Activated naive CD4-positive, alpha-beta T cell treated with anti-CD3 and anti-CD28 coated beads, Interleukin-2, amount 10 ng/mL, durations not matched to agents 7 days and 5 days (primary cell): ENCODE results near the gene CFAP410.
A peak's percentile ranks its signal among the peaks of the same experiment; 100 is the strongest.

ENCODE experiments used
- CTCF ChIA-PET: fragments of 350-600 bp; sonication (Branson Sonifier 250); formaldehyde crosslinking; loops from one replicate; lab custom pipeline; 2021; ENCODE audit warnings: antibody characterized with exemption; lab: Charles Lee
- DNase-seq: peaks from one replicate; pipeline ENCODE4 v3.0.0-alpha.2; 2020
- H3K27ac Mint-ChIP-seq: one replicate; pipeline ENCODE4 v1.8.0; 2021; ENCODE audit warnings: mild to moderate bottlenecking, moderate library complexity, mixed read lengths
- H3K27me3 Mint-ChIP-seq: one replicate; pipeline ENCODE4 v1.8.0; 2021; ENCODE audit warnings: mild to moderate bottlenecking, mixed read lengths
- H3K36me3 Mint-ChIP-seq: one replicate; pipeline ENCODE4 v1.8.0; 2021; ENCODE audit warnings: mixed read lengths
- H3K4me1 Mint-ChIP-seq: one replicate; pipeline ENCODE4 v1.8.0; 2021; ENCODE audit warnings: mixed read lengths
- H3K4me3 Mint-ChIP-seq: one replicate; pipeline ENCODE4 v1.8.0; 2021; ENCODE audit warnings: mild to moderate bottlenecking, moderate library complexity, mixed read lengths
- H3K9me3 Mint-ChIP-seq: one replicate; pipeline ENCODE4 v1.8.0; 2021; ENCODE audit warnings: mixed read lengths

The CFAP410 gene

DNA sequence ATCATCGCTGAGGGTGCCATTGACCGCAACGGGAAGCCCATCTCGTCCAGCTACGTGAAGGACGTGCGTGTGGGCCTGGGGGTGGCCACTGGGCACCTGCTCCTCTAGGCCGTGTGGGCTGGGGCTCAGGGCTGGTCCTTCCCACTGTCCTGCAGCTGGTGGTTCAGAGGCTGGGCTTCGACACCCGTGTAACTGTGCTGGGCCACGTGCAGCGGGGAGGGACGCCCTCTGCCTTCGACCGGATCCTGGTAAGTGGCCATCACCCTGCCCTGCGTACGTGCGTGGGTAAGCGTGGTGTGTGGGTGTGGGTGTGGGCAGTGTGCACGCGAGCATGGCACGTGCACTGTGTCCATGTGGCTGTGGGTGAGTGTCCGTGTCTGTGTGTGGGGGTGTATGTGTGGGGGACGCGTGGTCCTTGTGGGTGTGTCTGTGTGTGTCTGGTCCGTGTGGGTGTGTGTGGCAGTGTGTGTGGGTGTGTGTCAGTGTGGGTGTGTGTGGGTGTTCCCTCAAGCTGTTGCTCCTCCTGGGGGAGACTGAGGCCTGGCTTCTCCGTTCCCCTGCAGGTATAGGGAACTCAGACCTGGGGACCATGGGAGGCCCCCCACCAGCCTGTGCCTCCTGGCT is 22.8 kb downstream of the CFAP410 start:
- Mint-ChIP-seq H3K4me3 (no peak overlapping the region), H3K9me3 (no peaks in the 10 kb centered on the region), H3K27me3 (no peaks in the 10 kb centered on the region), H3K36me3 (peaks cover 19% of the 10 kb centered on the region), H3K4me1 (no peaks in the 10 kb centered on the region), H3K27ac (no peak overlapping the region)
- no peak for DNase-seq
- CTCF ChIA-PET = no interaction called here

DNA sequence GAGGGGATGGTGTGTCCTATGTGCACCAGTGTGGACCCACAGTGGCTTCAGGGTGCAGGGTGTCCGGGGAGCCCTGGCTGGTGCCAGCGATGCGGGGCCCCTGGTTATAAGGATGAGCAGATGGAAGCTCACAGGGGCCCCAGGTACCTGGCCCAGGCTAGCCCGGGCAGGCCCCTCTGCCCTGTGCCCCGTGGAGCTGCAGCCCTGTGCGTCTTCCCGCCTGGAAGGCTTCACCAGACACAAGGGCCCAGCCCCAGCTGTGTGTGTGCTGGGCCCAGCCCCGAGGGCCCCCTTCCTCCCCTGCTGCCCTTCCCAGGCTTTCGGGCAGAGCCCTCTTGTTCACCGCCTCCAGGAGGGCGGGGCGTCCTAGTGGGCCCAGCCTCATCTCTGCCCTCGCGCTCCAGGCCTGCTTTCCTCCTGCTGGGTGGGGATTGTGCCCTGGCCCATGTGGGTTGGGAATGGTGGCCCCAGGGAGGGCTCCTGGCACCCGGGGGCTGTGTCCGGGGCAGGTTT is 23.4 kb downstream of the CFAP410 start:
- no peaks in the 10 kb centered on the region for H3K27me3 Mint-ChIP-seq
- H3K36me3 Mint-ChIP-seq = peaks cover 25% of the 10 kb centered on the region
- no peak overlapping the region for H3K4me3 Mint-ChIP-seq
- H3K9me3 Mint-ChIP-seq = no peaks in the 10 kb centered on the region
- H3K27ac Mint-ChIP-seq = no peak overlapping the region
- CTCF ChIA-PET = interaction anchor here (1.0 kb wide), 1 partner anchor 11 kb away, joined by 3 read pairs; no protein-coding TSS in a partner anchor
- H3K4me1 Mint-ChIP-seq = no peaks in the 10 kb centered on the region
- no peak for DNase-seq

DNA sequence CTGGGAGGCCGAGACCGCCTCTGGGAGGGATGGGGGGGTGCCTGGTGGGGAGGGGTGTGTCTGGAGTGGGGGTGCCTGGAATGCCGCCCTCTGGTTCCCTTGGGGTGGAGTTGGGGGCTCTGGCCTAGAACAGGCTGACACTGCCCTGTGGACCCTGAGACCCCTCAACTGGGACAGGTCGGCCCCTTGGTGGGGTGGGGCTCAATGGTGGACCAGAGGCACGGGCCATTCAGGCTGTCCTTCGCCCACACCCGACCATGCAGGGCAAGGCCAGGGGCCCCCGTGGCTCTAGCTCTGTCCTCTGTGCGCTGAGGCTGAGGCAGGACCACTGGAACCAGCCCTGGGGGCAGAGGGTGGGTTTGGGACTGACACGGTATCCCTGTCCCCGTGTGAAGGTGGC is 24.6 kb downstream of the CFAP410 start:
- Mint-ChIP-seq H3K27ac (no peak overlapping the region), H3K36me3 (peaks cover 25% of the 10 kb centered on the region), H3K4me1 (no peaks in the 10 kb centered on the region), H3K27me3 (no peaks in the 10 kb centered on the region), H3K9me3 (no peaks in the 10 kb centered on the region), H3K4me3 (no peak overlapping the region)
- DNase-seq = no peak
- CTCF ChIA-PET = interaction anchor here (1.0 kb wide), 1 partner anchor 9 kb away, joined by 3 read pairs; no protein-coding TSS in a partner anchor

DNA sequence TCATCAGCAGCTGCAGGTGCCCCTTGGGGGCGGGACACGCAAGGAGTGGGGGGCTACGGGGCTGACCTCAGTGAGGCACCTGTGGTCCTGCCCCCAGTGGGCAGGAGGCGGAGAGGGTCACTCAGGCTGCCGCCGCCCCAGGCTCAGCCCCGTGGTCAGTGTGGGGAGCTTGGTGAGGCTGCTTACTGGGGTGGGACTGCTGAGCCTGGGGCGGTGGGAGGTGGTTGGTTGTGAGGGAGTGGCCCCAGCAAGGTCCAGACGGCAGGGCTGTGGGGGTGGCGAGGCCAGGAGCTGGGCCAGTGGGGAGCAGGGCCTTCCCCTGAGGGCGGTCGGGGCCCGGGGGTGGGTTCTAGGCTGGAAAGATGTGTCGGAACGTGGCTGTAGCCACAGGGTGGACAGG is 25.1 kb downstream of the CFAP410 start:
- H3K27me3 Mint-ChIP-seq = no peaks in the 10 kb centered on the region
- no peak for DNase-seq
- no peaks in the 10 kb centered on the region for H3K4me1 Mint-ChIP-seq
- H3K9me3 Mint-ChIP-seq = no peaks in the 10 kb centered on the region
- H3K27ac Mint-ChIP-seq = no peak overlapping the region
- CTCF ChIA-PET = no interaction called here
- H3K36me3 Mint-ChIP-seq = peaks cover 21% of the 10 kb centered on the region
- H3K4me3 Mint-ChIP-seq = no peak overlapping the region

DNA sequence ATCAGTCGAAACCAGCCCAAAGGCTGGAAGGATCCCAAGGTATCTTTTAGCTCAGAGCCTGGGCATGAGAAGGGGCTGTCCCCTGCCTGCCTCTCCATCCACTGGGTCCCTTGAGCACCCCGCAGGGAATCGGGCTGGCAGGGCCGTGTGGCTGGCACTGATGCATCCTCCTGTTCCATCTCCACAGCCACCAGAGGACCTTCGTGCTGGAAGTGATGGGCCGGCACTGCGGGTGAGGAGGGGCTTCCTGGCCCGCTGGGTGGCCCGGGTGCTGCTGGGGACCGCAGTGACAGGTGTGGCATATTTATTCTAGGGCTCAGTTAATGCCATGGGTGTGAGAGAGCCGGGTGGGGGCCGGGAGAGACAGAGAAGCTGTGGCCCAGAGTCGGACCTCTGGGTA is 25.7 kb downstream of the CFAP410 start:
- Mint-ChIP-seq H3K27me3 (no peaks in the 10 kb centered on the region), H3K9me3 (no peaks in the 10 kb centered on the region), H3K27ac (no peak overlapping the region), H3K4me3 (no peak overlapping the region), H3K4me1 (no peaks in the 10 kb centered on the region), H3K36me3 (peaks cover 21% of the 10 kb centered on the region)
- DNase-seq = no peak
- CTCF ChIA-PET = no interaction called here

- Mint-ChIP-seq H3K4me1 (no peaks in the 10 kb centered on the region), H3K4me3 (no peak overlapping the region), H3K27ac (no peak overlapping the region), H3K27me3 (no peaks in the 10 kb centered on the region), H3K9me3 (no peaks in the 10 kb centered on the region), H3K36me3 (peaks cover 27% of the 10 kb centered on the region)
- CTCF ChIA-PET = no interaction called here
- DNase-seq = no peak
Observed at GRCh38 chr21:44312716-44313115, 26.5 kb downstream of the CFAP410 start.

DNA sequence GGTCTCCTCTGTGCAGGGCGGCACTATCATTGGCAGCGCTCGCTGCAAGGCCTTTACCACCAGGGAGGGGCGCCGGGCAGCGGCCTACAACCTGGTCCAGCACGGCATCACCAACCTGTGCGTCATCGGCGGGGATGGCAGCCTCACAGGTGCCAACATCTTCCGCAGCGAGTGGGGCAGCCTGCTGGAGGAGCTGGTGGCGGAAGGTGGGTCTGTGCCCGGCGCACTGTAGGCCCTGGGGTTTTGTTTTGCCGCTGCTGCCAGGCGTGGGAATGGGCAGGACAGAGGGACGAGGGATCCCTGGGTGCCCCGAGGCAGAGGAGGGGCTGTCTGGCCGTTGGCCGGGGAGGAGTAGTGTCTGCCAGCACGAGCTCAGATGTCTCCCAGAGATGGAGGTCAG is 27.1 kb downstream of the CFAP410 start:
- Mint-ChIP-seq H3K27me3 (no peaks in the 10 kb centered on the region), H3K4me1 (no peaks in the 10 kb centered on the region), H3K27ac (no peak overlapping the region), H3K36me3 (peaks cover 30% of the 10 kb centered on the region), H3K9me3 (no peaks in the 10 kb centered on the region), H3K4me3 (no peak overlapping the region)
- DNase-seq = no peak
- CTCF ChIA-PET = no interaction called here

GRCh38 chr21:44310628-44311507 is 28.3 kb downstream of the CFAP410 start:
- no peaks in the 10 kb centered on the region for H3K9me3 Mint-ChIP-seq
- H3K27ac Mint-ChIP-seq = no peak overlapping the region
- CTCF ChIA-PET = no interaction called here
- H3K4me1 Mint-ChIP-seq = no peaks in the 10 kb centered on the region
- peaks cover 29% of the 10 kb centered on the region for H3K36me3 Mint-ChIP-seq
- no peak overlapping the region for H3K4me3 Mint-ChIP-seq
- no peak for DNase-seq
- H3K27me3 Mint-ChIP-seq = no peaks in the 10 kb centered on the region

- Mint-ChIP-seq H3K36me3 (peaks cover 27% of the 10 kb centered on the region), H3K27ac (no peak overlapping the region), H3K27me3 (no peaks in the 10 kb centered on the region), H3K4me1 (peaks cover 26% of the 10 kb centered on the region), H3K4me3 (no peak overlapping the region), H3K9me3 (no peaks in the 10 kb centered on the region)
- CTCF ChIA-PET = no interaction called here
- no peak for DNase-seq
Observed at GRCh38 chr21:44306936-44307704, 32.1 kb downstream of the CFAP410 start.

- Mint-ChIP-seq H3K27ac (no peak overlapping the region), H3K36me3 (peaks cover 18% of the 10 kb centered on the region), H3K4me1 (peaks cover 40% of the 10 kb centered on the region), H3K27me3 (no peaks in the 10 kb centered on the region), H3K4me3 (no peak overlapping the region), H3K9me3 (no peaks in the 10 kb centered on the region)
- DNase-seq = no peak
- CTCF ChIA-PET = interaction anchor here (0.9 to 1.4 kb wide), 2 partner anchors 9 to 14 kb away, joined by 3 read pairs; no protein-coding TSS in a partner anchor
Observed at GRCh38 chr21:44305691-44306090, 33.5 kb downstream of the CFAP410 start.

DNA sequence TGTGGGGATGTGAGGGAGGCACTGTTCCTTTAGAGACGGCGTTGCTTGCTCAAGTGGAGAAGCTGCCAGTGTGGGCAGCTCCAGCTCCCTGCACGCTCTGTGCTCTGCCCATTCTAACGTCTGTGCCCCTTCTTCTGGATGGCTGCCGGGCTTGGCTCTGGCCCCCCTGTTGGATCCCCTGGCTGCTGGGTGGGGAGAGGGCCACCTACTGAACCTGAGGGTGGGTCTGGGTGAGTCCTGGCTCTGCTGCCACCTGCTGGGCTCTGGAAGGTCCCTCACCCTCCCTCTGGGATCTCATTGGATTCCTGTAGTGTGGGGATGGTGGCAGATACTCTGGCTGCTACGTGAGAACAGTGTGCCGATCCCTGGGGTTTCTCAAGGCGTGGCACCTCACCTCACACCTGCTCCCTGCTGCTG is 34.3 kb downstream of the CFAP410 start:
- peaks cover 41% of the 10 kb centered on the region for H3K4me1 Mint-ChIP-seq
- H3K9me3 Mint-ChIP-seq = no peaks in the 10 kb centered on the region
- H3K4me3 Mint-ChIP-seq = no peak overlapping the region
- CTCF ChIA-PET = interaction anchor here (0.9 to 1.4 kb wide), 3 partner anchors 10 to 23 kb away, joined by 3 read pairs; no protein-coding TSS in a partner anchor
- no peaks in the 10 kb centered on the region for H3K27me3 Mint-ChIP-seq
- peak; percentile 67 for DNase-seq
- peak overlapping the region; percentile 74 for H3K27ac Mint-ChIP-seq
- H3K36me3 Mint-ChIP-seq = peaks cover 18% of the 10 kb centered on the region

DNA sequence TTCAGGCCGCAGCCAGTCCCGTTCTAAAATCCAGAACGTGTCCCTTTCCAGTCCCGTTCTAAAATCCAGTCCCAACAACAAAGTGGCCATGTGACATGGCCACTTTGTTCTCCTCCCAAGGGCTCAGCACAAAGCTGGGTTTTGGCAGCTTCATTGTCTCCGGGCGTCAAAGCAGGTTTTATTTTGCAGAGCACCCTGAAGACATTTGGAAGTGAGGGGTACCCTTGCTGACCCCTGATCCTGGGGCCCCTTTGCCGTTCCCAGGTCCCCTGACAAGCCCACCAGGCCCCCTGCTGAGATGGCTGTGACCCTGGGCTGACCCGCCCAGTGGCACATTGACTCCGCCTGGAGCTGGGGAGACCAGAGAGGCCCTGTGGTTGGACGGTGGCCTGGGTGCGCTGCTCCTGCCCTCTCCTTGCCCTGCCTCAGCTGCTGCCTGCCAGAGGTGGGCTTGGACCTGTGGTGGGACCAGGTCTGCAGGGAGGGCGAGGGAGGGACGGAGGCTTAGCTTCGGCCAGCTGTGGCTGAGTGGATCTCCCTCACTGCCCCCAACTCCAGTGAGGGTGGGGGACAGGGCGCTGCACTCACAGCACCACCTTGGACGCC is 35.1 kb downstream of the CFAP410 start:
- Mint-ChIP-seq H3K9me3 (no peaks in the 10 kb centered on the region), H3K4me1 (peaks cover 44% of the 10 kb centered on the region), H3K36me3 (peaks cover 18% of the 10 kb centered on the region), H3K27ac (peak overlapping the region; percentile 88), H3K27me3 (no peaks in the 10 kb centered on the region), H3K4me3 (no peak overlapping the region)
- CTCF ChIA-PET = interaction anchor here (1.1 to 1.4 kb wide), 4 partner anchors 9 to 176 kb away, joined by 3 to 4 read pairs (median 3); no protein-coding TSS in a partner anchor
- DNase-seq = no peak

- peaks cover 48% of the 10 kb centered on the region for H3K4me1 Mint-ChIP-seq
- H3K36me3 Mint-ChIP-seq = peaks cover 17% of the 10 kb centered on the region
- peak overlapping the region; percentile 57 for H3K4me3 Mint-ChIP-seq
- peak overlapping the region; percentile 88 for H3K27ac Mint-ChIP-seq
- H3K9me3 Mint-ChIP-seq = no peaks in the 10 kb centered on the region
- peak; percentile 50 for DNase-seq
- no peaks in the 10 kb centered on the region for H3K27me3 Mint-ChIP-seq
- CTCF ChIA-PET = interaction anchor here (0.7 to 1.4 kb wide), 4 partner anchors 8 to 179 kb away, joined by 3 to 4 read pairs (median 3); no protein-coding TSS in a partner anchor
Observed at GRCh38 chr21:44303490-44303981, 35.7 kb downstream of the CFAP410 start.
